ENCODE results near the gene G6PC2.

Gene G6PC2

DNA sequence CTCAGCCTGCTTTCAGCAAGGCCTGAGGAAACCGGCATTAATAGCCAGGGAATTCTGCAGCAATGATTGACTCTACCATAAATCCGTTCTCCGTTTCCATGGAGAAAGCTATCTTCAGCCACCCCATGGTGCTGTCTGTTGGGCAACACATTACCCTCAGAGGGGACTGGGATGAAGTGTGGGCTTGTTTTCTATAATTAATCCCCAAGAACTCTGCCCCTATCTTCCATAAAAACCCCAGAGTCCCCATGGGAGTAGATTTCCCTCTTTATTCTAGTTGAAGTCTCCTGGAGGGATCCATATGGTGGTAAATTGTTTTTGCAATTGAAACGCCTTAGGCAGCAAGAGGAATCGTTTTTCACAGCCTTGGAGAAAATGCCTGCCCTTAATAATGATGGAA lies 9.2 kb downstream of the G6PC2 start:
- Histone ChIP-seq H3K27me3 (ENCODE audit: control insufficient read depth, insufficient read depth, low read length) (no peaks in the 10 kb centered on the region), H3K4me1 (ENCODE audit: control insufficient read depth, low read depth, low read length) (peaks cover 43% of the 10 kb centered on the region), H3K27ac (ENCODE audit: low read length) (no peak overlapping the region), H3K9ac (ENCODE audit: low read length) (no peak overlapping the region), H3K9me3 (ENCODE audit: control insufficient read depth, low read depth, low read length) (no peaks in the 10 kb centered on the region), H3K4me3 (ENCODE audit: low read length) (no peak overlapping the region), H3K36me3 (ENCODE audit: control insufficient read depth, low read depth, low read length) (no peaks in the 10 kb centered on the region)

DNA sequence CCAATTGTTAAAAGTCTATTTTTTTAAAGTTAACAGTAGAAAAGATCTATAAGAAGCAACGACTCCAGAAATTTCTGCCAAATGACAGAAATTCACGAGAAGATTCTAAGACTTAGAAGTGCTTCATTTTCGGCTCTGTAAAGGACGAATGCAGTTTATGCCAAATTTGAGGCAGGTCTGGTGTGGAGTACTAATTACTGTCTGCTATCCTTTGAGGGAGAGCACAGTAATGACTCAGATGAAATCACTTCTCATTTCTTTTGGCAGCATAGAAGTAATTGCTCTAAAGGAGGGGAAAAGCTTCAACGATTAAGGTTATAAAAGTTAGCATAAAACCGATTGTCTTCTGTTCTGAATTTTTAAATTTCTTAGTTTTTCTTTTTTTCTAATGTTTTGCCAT lies 11.4 kb downstream of the G6PC2 start:
- Histone ChIP-seq H3K4me1 (ENCODE audit: control insufficient read depth, low read depth, low read length) (peaks cover 32% of the 10 kb centered on the region), H3K27me3 (ENCODE audit: control insufficient read depth, insufficient read depth, low read length) (no peaks in the 10 kb centered on the region), H3K36me3 (ENCODE audit: control insufficient read depth, low read depth, low read length) (no peaks in the 10 kb centered on the region), H3K9me3 (ENCODE audit: control insufficient read depth, low read depth, low read length) (no peaks in the 10 kb centered on the region), H3K9ac (ENCODE audit: low read length) (no peak overlapping the region), H3K4me3 (ENCODE audit: low read length) (no peak overlapping the region), H3K27ac (ENCODE audit: low read length) (no peak overlapping the region)

DNA sequence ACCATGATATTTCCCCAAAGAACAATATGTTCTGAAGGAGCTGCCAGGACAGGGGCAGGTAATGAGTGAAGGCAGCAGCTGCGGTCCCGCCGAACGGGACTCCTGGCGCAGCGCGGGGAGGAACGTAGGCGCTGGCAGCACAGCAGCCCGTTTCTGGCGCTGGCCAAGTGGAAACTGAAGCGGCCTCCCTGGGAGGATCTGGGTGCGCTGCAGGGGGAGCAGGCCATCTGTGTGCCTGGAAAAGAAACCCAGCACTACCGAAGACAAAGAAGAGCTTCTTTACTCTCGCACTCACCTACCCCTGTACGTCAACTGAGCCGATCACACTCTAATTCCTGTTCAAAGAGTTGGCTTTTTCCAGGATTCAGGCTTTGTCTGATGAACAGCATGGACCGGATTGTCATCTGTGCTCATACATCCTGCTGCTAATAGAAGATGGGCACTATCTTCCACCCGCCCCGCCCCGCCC lies 11.8 kb downstream of the G6PC2 start:
- Histone ChIP-seq H3K36me3 (ENCODE audit: control insufficient read depth, low read depth, low read length) (no peaks in the 10 kb centered on the region), H3K4me3 (ENCODE audit: low read length) (no peak overlapping the region), H3K4me1 (ENCODE audit: control insufficient read depth, low read depth, low read length) (peaks cover 27% of the 10 kb centered on the region), H3K9ac (ENCODE audit: low read length) (no peak overlapping the region), H3K9me3 (ENCODE audit: control insufficient read depth, low read depth, low read length) (no peaks in the 10 kb centered on the region), H3K27ac (ENCODE audit: low read length) (no peak overlapping the region), H3K27me3 (ENCODE audit: control insufficient read depth, insufficient read depth, low read length) (no peaks in the 10 kb centered on the region)

DNA sequence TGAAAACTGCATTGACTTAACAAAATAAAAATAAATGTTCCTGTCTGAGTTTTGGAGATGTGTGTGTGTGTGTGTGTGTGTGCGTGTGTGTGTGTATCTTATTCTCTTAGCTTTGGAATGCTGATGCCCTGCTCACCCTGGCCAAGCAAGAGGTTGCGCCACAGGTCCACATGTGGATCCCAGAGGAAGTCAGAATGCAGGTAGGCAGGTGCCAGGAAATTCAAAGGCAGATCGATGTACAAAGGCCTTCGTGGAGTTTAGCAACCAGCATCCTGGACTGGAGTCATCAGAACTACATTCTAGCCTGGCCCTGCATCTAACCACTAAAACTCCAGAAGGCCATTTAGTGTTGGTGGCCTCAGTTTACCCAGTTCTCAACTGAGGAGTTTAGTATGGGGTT lies 12.4 kb downstream of the G6PC2 start:
- H3K36me3 ChIP-seq (ENCODE audit: control insufficient read depth, low read depth, low read length), result no peaks in the 10 kb centered on the region

DNA sequence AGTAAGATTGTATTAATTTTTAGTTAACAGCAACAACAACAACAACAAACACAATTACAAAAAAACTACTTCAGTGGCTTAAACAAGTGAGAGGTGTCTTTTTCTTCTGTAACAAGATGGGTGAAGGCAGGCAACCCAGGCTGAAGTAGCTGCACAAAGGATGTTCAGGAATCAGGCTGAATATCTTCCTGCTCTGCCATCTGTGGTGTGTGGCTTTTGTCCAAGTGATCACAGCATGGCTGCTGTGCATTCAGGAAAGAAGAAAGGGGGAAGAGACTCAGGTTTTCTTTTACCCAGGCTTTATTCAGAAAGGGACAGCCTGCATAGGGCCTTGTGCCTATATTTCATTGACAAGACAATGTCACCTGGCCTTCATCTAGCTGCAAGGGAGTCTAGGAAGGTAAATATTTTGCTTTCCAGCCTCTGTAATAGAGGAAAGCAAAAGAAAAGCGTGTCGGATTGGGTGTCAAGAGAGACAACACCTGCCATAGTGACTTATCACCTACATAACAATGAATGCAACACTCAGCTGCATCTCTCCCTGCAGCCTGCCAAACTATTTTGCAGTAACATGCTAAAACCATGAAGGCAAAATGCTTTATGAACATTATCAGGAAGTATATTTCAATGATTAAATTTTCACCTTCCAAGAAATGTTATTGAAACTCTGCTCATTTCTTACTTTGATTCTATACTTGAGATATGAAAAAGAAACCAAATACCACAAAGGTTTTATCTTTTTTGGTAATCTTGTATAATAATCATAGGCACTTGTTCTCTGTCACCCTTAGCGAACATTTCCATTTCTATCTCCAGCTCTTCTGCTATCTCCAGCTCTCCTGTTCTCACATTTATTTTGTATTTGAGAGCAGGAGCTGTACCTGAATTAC lies 14.6 kb downstream of the G6PC2 start:
- Histone ChIP-seq H3K4me1 (ENCODE audit: control insufficient read depth, low read depth, low read length) (peaks cover 14% of the 10 kb centered on the region), H3K36me3 (ENCODE audit: control insufficient read depth, low read depth, low read length) (no peaks in the 10 kb centered on the region), H3K4me3 (ENCODE audit: low read length) (no peak overlapping the region), H3K9me3 (ENCODE audit: control insufficient read depth, low read depth, low read length) (no peaks in the 10 kb centered on the region), H3K27me3 (ENCODE audit: control insufficient read depth, insufficient read depth, low read length) (no peaks in the 10 kb centered on the region), H3K9ac (ENCODE audit: low read length) (no peak overlapping the region), H3K27ac (ENCODE audit: low read length) (no peak overlapping the region)

More for the DNA sequence above, 12.4 kb downstream of the G6PC2 start:
- Histone ChIP-seq H3K4me1 (ENCODE audit: control insufficient read depth, low read depth, low read length) (peaks cover 23% of the 10 kb centered on the region), H3K9me3 (ENCODE audit: control insufficient read depth, low read depth, low read length) (no peaks in the 10 kb centered on the region), H3K9ac (ENCODE audit: low read length) (no peak overlapping the region), H3K27ac (ENCODE audit: low read length) (no peak overlapping the region), H3K27me3 (ENCODE audit: control insufficient read depth, insufficient read depth, low read length) (no peaks in the 10 kb centered on the region), H3K4me3 (ENCODE audit: low read length) (no peak overlapping the region)

DNA sequence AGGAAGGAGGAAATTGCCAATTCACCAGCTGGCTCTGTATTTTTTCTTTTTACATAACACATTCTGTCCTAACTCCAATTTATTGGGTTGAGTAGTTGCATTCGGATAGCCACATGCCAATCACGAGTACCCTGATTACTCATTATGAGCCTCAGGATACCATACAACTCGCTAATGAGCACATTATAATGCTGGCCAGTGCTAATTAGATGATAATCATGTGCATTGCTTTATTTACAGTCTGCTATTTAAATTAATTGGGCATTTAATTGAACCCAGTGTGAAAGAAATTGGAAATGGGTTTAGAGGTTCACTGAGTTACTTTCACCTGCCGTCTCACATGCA lies 15.2 kb downstream of the G6PC2 start:
- no peak overlapping the region for H3K4me3 ChIP-seq (ENCODE audit: low read length)
- no peak overlapping the region for H3K9ac ChIP-seq (ENCODE audit: low read length)
- peaks cover 16% of the 10 kb centered on the region for H3K4me1 ChIP-seq (ENCODE audit: control insufficient read depth, low read depth, low read length)

DNA sequence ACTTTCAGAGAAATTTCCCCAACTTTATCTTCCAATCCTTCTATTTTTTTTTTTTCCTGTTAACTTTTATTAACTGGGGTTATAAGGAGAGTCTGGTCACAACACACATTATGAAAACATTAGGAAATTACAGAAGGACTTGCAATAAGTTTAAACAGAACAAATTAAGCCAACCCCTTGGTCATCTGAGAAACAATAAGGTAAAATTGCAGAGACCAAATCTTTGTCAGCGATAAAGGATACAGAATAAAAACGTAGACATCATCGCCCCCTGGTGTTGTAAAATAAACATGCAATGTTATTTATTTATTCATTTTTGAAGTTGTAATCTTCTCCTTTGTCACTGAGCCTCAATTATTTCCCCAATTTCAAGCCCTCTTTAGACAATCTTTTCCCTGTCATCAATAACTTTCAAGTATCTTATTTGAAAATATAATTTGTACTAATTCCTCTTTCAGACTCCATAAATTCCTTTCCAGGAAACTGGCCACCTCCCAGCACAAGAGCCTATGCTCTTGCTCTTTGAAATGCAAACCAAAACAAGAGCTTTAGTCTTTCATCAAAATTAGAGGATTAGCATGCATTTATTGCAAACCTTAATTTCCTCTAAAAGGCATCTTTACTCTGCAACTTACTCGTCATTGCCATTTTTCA lies 19.5 kb downstream of the G6PC2 start:
- Histone ChIP-seq H3K9ac (ENCODE audit: low read length) (no peak overlapping the region), H3K9me3 (ENCODE audit: control insufficient read depth, low read depth, low read length) (no peaks in the 10 kb centered on the region), H3K27ac (ENCODE audit: low read length) (no peak overlapping the region), H3K27me3 (ENCODE audit: control insufficient read depth, insufficient read depth, low read length) (no peaks in the 10 kb centered on the region), H3K36me3 (ENCODE audit: control insufficient read depth, low read depth, low read length) (no peaks in the 10 kb centered on the region), H3K4me3 (ENCODE audit: low read length) (no peak overlapping the region), H3K4me1 (ENCODE audit: control insufficient read depth, low read depth, low read length) (peaks cover 3% of the 10 kb centered on the region)

More for the DNA sequence above, 15.2 kb downstream of the G6PC2 start:
- H3K9me3 ChIP-seq (ENCODE audit: control insufficient read depth, low read depth, low read length), result no peaks in the 10 kb centered on the region
- no peaks in the 10 kb centered on the region for H3K36me3 ChIP-seq (ENCODE audit: control insufficient read depth, low read depth, low read length)
- no peaks in the 10 kb centered on the region for H3K27me3 ChIP-seq (ENCODE audit: control insufficient read depth, insufficient read depth, low read length)
- H3K27ac ChIP-seq (ENCODE audit: low read length), result no peak overlapping the region

DNA sequence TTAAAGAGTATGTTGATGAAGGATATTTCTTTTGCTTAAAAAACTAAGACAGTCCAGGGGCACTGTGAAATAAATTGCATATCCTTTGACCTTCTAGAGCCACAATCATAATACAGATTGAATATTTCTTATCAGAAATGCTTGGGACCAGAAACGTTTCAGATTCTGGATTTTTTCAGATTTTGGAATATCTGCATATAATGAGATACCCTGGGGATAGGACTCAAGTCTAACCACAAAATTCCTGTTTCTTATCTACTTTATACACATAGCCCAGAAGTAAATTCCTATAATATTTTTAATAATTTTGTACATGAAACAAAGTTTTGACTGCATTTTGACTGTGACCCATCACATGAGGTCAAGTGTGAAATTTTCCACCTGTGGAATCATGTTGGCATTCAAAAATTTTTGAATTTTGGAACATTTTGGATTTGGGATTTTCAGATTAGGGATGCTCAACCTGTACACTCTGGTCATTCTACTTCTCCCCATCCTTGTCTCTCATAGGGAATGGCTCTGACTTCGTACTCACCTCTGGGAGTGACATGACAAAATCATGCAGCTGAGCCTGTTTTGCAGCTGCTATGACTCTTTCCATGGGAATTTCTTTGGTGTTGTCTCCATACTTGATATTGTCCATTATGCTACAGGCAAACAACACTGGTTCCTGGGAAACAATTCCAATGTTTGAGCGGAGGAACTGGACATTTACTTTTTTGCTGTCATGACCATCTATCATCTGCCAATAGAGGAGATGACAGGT lies 25.7 kb downstream of the G6PC2 start:
- Histone ChIP-seq H3K27me3 (ENCODE audit: control insufficient read depth, insufficient read depth, low read length) (no peaks in the 10 kb centered on the region), H3K9me3 (ENCODE audit: control insufficient read depth, low read depth, low read length) (no peaks in the 10 kb centered on the region), H3K4me3 (ENCODE audit: low read length) (no peak overlapping the region), H3K36me3 (ENCODE audit: control insufficient read depth, low read depth, low read length) (no peaks in the 10 kb centered on the region), H3K4me1 (ENCODE audit: control insufficient read depth, low read depth, low read length) (no peaks in the 10 kb centered on the region), H3K27ac (ENCODE audit: low read length) (no peak overlapping the region), H3K9ac (ENCODE audit: low read length) (no peak overlapping the region)

DNA sequence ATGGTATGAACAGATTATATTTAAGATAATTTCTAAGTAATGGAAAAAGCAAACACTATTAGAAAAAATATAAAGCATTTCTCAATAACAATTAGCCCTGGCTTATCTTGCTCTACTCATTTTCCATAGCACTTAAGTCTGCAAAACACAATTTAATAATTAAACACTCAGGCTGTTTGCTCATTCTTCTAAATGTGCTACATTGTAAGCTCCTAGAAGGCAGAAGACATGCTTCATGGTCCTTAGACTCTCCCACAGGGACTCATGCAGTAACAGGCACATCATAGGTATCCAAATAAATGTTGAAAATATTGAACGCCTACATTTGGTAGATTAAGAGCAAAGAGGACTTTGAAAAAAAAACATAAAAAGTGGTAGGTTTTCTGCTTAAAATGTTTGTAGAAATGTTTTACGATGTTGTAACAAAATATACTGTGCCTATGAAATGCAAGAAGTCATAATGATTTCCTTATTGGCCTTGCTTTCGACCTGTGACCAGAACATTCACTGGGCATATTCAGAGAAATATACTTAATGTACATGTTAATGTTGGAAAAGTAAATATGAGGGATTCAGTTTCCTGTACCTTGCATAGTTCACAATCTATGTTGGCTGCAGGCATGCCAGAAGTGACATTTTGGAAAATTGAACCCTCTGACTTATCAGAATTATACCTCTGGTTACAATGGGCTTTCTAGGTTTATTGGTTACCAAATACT lies 27.2 kb downstream of the G6PC2 start:
- H3K27me3 ChIP-seq (ENCODE audit: control insufficient read depth, insufficient read depth, low read length), result no peaks in the 10 kb centered on the region
- no peak overlapping the region for H3K27ac ChIP-seq (ENCODE audit: low read length)
- no peaks in the 10 kb centered on the region for H3K9me3 ChIP-seq (ENCODE audit: control insufficient read depth, low read depth, low read length)
- no peak overlapping the region for H3K4me3 ChIP-seq (ENCODE audit: low read length)
- H3K4me1 ChIP-seq (ENCODE audit: control insufficient read depth, low read depth, low read length), result no peaks in the 10 kb centered on the region
- H3K36me3 ChIP-seq (ENCODE audit: control insufficient read depth, low read depth, low read length), result no peaks in the 10 kb centered on the region
- H3K9ac ChIP-seq (ENCODE audit: low read length), result no peak overlapping the region

DNA sequence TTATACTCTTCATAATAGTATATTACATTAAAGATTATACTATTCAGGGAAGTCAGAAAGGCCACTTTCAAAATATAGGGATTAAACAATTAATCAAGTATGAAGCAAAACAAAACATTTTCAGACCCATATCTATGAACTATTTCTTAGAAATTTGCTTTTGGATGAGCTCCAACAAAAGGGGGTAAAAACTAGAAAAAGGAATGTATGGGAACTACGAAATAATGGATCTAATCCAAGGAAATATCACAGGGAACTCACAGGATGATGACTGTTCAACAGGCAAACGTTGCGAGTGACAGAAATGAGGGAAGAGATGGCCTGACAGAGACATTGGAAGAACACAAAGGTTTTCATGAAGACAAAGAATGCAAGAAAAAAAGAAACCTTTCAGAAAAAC lies 27.9 kb downstream of the G6PC2 start:
- H3K36me3 ChIP-seq (ENCODE audit: control insufficient read depth, low read depth, low read length), result no peaks in the 10 kb centered on the region
- no peak overlapping the region for H3K27ac ChIP-seq (ENCODE audit: low read length)
- H3K9ac ChIP-seq (ENCODE audit: low read length), result no peak overlapping the region
- H3K4me1 ChIP-seq (ENCODE audit: control insufficient read depth, low read depth, low read length), result no peaks in the 10 kb centered on the region
- H3K4me3 ChIP-seq (ENCODE audit: low read length), result no peak overlapping the region
- no peaks in the 10 kb centered on the region for H3K9me3 ChIP-seq (ENCODE audit: control insufficient read depth, low read depth, low read length)
- H3K27me3 ChIP-seq (ENCODE audit: control insufficient read depth, insufficient read depth, low read length), result no peaks in the 10 kb centered on the region

DNA sequence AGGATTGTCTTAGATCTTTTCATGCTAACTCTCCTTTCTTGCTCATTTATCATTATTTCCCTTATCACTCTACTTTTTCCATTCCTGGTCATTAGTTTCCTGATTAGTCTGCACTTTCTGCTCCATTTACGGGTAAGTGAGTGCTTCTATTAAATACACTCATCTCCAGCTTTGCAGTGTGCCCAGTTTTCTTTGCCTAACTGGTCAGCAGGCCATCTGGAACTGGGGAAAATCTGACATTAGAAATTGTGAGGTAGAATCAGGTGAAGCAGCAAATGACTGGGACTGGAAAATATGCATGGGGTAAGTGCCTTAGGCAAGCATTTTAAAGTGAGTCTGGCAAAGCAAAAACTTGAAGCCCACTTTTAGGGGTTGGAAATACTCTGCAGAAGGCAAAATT lies 29.2 kb downstream of the G6PC2 start:
- no peaks in the 10 kb centered on the region for H3K4me1 ChIP-seq (ENCODE audit: control insufficient read depth, low read depth, low read length)
- H3K9me3 ChIP-seq (ENCODE audit: control insufficient read depth, low read depth, low read length), result no peaks in the 10 kb centered on the region
- no peaks in the 10 kb centered on the region for H3K36me3 ChIP-seq (ENCODE audit: control insufficient read depth, low read depth, low read length)
- no peak overlapping the region for H3K4me3 ChIP-seq (ENCODE audit: low read length)
- no peak overlapping the region for H3K9ac ChIP-seq (ENCODE audit: low read length)
- no peak overlapping the region for H3K27ac ChIP-seq (ENCODE audit: low read length)
- no peaks in the 10 kb centered on the region for H3K27me3 ChIP-seq (ENCODE audit: control insufficient read depth, insufficient read depth, low read length)
